Kidney epithelial cell (primary cell): ENCODE measurements around the gene XDH. TPM values are rescaled to one million over a fixed set of nuclear protein-coding genes. Genes with fewer than 3 reads are reported as not detected.

Experiments used
- total RNA-seq: library from RNA; depleted of rRNA; stranded (reverse); fragments of >200 nt; gene quantifications from 2 replicates; pipeline ENCODE4 v1.2.3, GENCODE V29; 2015

XDH gene
- total RNA-seq, 1 donor from 2014 or later, result 4.4 TPM

Other genes starting within 250 kb of the XDH start
- 0.58 and 1.4 TPM in 2 replicates for gene CAPN14, start 197.2 kb downstream of the XDH start, total RNA-seq
- gene EHD3, start 180.6 kb downstream of the XDH start, total RNA-seq, result 11.4 and 14.9 TPM in 2 replicates
- gene SRD5A2, start 166.2 kb upstream of the XDH start, total RNA-seq, result under 0.01 and 0.17 TPM in 2 replicates